IPS-18c (cell line): Measurements from ENCODE around the gene JAG2.

Experiments used
- H3K4me3 ChIP-seq: 2 replicates; pipeline ENCODE4 v1.7.0; 2013; ENCODE audit warnings: low read depth, mild to moderate bottlenecking, low read length, moderate library complexity; ENCODE audit not compliant: insufficient read depth
- H3K9me3 ChIP-seq: one replicate; pipeline ENCODE4 v1.6.1; 2013; ENCODE audit warnings: mild to moderate bottlenecking, low read length, moderate library complexity; ENCODE audit not compliant: control insufficient read depth, insufficient read depth

Gene JAG2

GRCh38 chr14:105205673-105206208 lies 37.2 kb upstream of the JAG2 start:
- Histone ChIP-seq H3K9me3 (no peaks in the 10 kb centered on the region), H3K4me3 (no peak overlapping the region)

GRCh38 chr14:105204931-105205672 lies 36.5 kb upstream of the JAG2 start:
- H3K9me3 ChIP-seq: no peaks in the 10 kb centered on the region
- H3K4me3 ChIP-seq: no peak overlapping the region

GRCh38 chr14:105204206-105204930 lies 35.8 kb upstream of the JAG2 start:
- H3K4me3 ChIP-seq: no peak overlapping the region

GRCh38 chr14:105203701-105204100 lies 35.1 kb upstream of the JAG2 start:
- no peaks in the 10 kb centered on the region for H3K9me3 ChIP-seq
- no peak overlapping the region for H3K4me3 ChIP-seq

More at GRCh38 chr14:105204206-105204930, 35.8 kb upstream of the JAG2 start:
- no peaks in the 10 kb centered on the region for H3K9me3 ChIP-seq

- H3K4me3 ChIP-seq: no peak overlapping the region
- H3K9me3 ChIP-seq: no peaks in the 10 kb centered on the region
Observed at GRCh38 chr14:105203057-105203531, 34.5 kb upstream of the JAG2 start.

- Histone ChIP-seq H3K4me3 (no peak overlapping the region), H3K9me3 (no peaks in the 10 kb centered on the region)
Observed at GRCh38 chr14:105201925-105202513, 33.4 kb upstream of the JAG2 start.

GRCh38 chr14:105201156-105201924 lies 32.8 kb upstream of the JAG2 start:
- H3K9me3 ChIP-seq: no peaks in the 10 kb centered on the region
- no peak overlapping the region for H3K4me3 ChIP-seq

GRCh38 chr14:105200641-105201040 lies 32.1 kb upstream of the JAG2 start:
- no peak overlapping the region for H3K4me3 ChIP-seq

GRCh38 chr14:105200074-105200473 lies 31.5 kb upstream of the JAG2 start:
- Histone ChIP-seq H3K9me3 (no peaks in the 10 kb centered on the region), H3K4me3 (no peak overlapping the region)

More at GRCh38 chr14:105200641-105201040, 32.1 kb upstream of the JAG2 start:
- H3K9me3 ChIP-seq: no peaks in the 10 kb centered on the region

GRCh38 chr14:105199093-105199492 lies 30.5 kb upstream of the JAG2 start:
- Histone ChIP-seq H3K9me3 (no peaks in the 10 kb centered on the region), H3K4me3 (no peak overlapping the region)

GRCh38 chr14:105198588-105198987 lies 30.0 kb upstream of the JAG2 start:
- Histone ChIP-seq H3K4me3 (no peak overlapping the region), H3K9me3 (peaks cover 2% of the 10 kb centered on the region)

- no peak overlapping the region for H3K4me3 ChIP-seq
- peaks cover 2% of the 10 kb centered on the region for H3K9me3 ChIP-seq
Observed at GRCh38 chr14:105197211-105197641, 28.6 kb upstream of the JAG2 start.

GRCh38 chr14:105196265-105196960 lies 27.8 kb upstream of the JAG2 start:
- peaks cover 2% of the 10 kb centered on the region for H3K9me3 ChIP-seq
- peak overlapping the region; percentile 31 for H3K4me3 ChIP-seq

GRCh38 chr14:105195522-105196264 lies 27.1 kb upstream of the JAG2 start:
- H3K9me3 ChIP-seq: peaks cover 2% of the 10 kb centered on the region
- no peak overlapping the region for H3K4me3 ChIP-seq

GRCh38 chr14:105195051-105195450 lies 26.5 kb upstream of the JAG2 start:
- peaks cover 2% of the 10 kb centered on the region for H3K9me3 ChIP-seq
- no peak overlapping the region for H3K4me3 ChIP-seq
